HG02642 (cell line): Measurements from ENCODE around the gene MCC.

Experiments
- ATAC-seq: cut with Tn5 transposase; IDR thresholded peaks from one replicate; pipeline ENCODE4 v1.9.1; 2021; ENCODE audit warnings: mild to moderate bottlenecking; ENCODE audit not compliant: unreplicated experiment, poor library complexity

Gene MCC

GRCh38 chr5:113128641-113129330, 359.5 kb downstream of the MCC start:
- ATAC-seq: no peak

GRCh38 chr5:113128082-113128481, 360.2 kb downstream of the MCC start:
- no peak for ATAC-seq

- no peak for ATAC-seq
Measured at GRCh38 chr5:113127021-113127420, 361.2 kb downstream of the MCC start.

- ATAC-seq: no peak
Measured at GRCh38 chr5:113125371-113125770, 362.9 kb downstream of the MCC start.

GRCh38 chr5:113124914-113125313, 363.3 kb downstream of the MCC start:
- ATAC-seq: no peak

GRCh38 chr5:113124265-113124664, 364.0 kb downstream of the MCC start:
- ATAC-seq: no peak

GRCh38 chr5:113123618-113124017, 364.6 kb downstream of the MCC start:
- ATAC-seq: no peak

- no peak for ATAC-seq
Measured at GRCh38 chr5:113122053-113122452, 366.2 kb downstream of the MCC start.

GRCh38 chr5:113119246-113119924, 368.9 kb downstream of the MCC start:
- ATAC-seq: no peak

- ATAC-seq: no peak
Measured at GRCh38 chr5:113118765-113119164, 369.5 kb downstream of the MCC start.

GRCh38 chr5:113118298-113118697, 370.0 kb downstream of the MCC start:
- ATAC-seq: no peak

- no peak for ATAC-seq
Measured at GRCh38 chr5:113117543-113118115, 370.6 kb downstream of the MCC start.

GRCh38 chr5:113115956-113116355, 372.3 kb downstream of the MCC start:
- ATAC-seq: no peak

- ATAC-seq: peak; percentile 59
Measured at GRCh38 chr5:113115061-113115460, 373.2 kb downstream of the MCC start.

- ATAC-seq: no peak
Measured at GRCh38 chr5:113114559-113114958, 373.7 kb downstream of the MCC start.

- ATAC-seq: no peak
Measured at GRCh38 chr5:113112435-113112834, 375.8 kb downstream of the MCC start.

- no peak for ATAC-seq
Measured at GRCh38 chr5:113110117-113110516, 378.1 kb downstream of the MCC start.

- no peak for ATAC-seq
Measured at GRCh38 chr5:113109344-113109743, 378.9 kb downstream of the MCC start.

- ATAC-seq: no peak
Measured at GRCh38 chr5:113108485-113108884, 379.8 kb downstream of the MCC start.

GRCh38 chr5:113106821-113107220, 381.4 kb downstream of the MCC start:
- ATAC-seq: no peak

- ATAC-seq: no peak
Measured at GRCh38 chr5:113105693-113106280, 382.5 kb downstream of the MCC start.
